HL-60 (cell line): ENCODE results near the gene PHKA2.

ENCODE experiments used
- DNase-seq, 2 experiments: peaks; one replicate each; pipeline ENCODE4 v3.0.0-alpha.2; 2010 to 2020; ENCODE audit warnings: low read depth in 1 of 2, low spot score in 1 of 2
- H3K27ac ChIP-seq: fragments of 250-450 bp; sonication (Bioruptor Pico); replicated peaks from 2 replicates; pipeline ENCODE4 v1.5.1; 2020; ENCODE audit warnings: mild to moderate bottlenecking, moderate library complexity
- H3K27me3 ChIP-seq: fragments of 250-450 bp; sonication (Bioruptor Pico); 2 replicates; pipeline ENCODE4 v1.5.1; 2021; ENCODE audit warnings: mild to moderate bottlenecking, moderate library complexity; ENCODE audit not compliant: insufficient read depth, poor library complexity, severe bottlenecking
- H3K4me3 ChIP-seq: replicated peaks from 2 replicates; pipeline ENCODE4 v1.5.1; 2011; ENCODE audit warnings: mild to moderate bottlenecking, control low read depth, low read length; ENCODE audit not compliant: insufficient read depth
- CTCF ChIP-seq: IDR thresholded peaks from one replicate; pipeline ENCODE4 v1.5.1; 2011; ENCODE audit warnings: low read length, control low read depth, inconsistent platforms; ENCODE audit not compliant: insufficient read depth
- GABPA ChIP-seq: IDR thresholded peaks from 2 replicates; pipeline ENCODE4 v1.6.1; 2012; ENCODE audit warnings: low read depth
- POLR2AphosphoS5 ChIP-seq: IDR thresholded peaks from 2 replicates; pipeline ENCODE4 v1.6.1; 2012; ENCODE audit warnings: low read depth
- REST ChIP-seq: IDR thresholded peaks from 2 replicates; pipeline ENCODE4 v1.6.1; 2012; ENCODE audit warnings: low read depth; ENCODE audit not compliant: insufficient replicate concordance
- SPI1 ChIP-seq: IDR thresholded peaks from 2 replicates; pipeline ENCODE4 v1.6.1; 2012; ENCODE audit warnings: low read depth, mild to moderate bottlenecking, borderline replicate concordance

The PHKA2 gene

DNA sequence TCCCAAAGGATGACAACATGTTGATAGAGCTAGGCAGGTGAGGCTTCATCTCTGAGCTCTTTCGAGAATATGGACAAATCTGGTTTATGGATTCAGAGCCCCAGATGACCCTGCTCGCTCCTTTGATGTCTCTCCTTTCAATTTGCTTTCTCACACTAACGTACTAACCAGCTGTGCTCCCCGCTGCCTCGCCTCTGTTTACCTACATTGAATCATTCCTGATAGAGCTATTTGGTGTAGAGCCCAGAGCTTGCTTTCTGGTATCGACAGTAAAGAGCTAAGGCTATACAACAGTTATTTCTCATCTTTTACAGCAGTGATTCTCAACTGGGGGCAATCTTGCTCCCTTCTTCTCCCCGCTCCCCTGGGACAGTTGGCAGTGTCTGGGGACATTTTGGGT is 8.9 kb upstream of the PHKA2 start:
- Histone ChIP-seq H3K27me3 (no peaks in the 10 kb centered on the region), H3K4me3 (no peak overlapping the region), H3K27ac (no peak overlapping the region)
- no peak for DNase-seq
- no peak for TF ChIP-seq SPI1
- no peak for TF ChIP-seq REST
- no peak for TF ChIP-seq GABPA
- TF ChIP-seq POLR2AphosphoS5: no peak
- TF ChIP-seq CTCF: no peak

GRCh38 chrX:18985186-18985435 is 1.2 kb upstream of the PHKA2 start:
- TF ChIP-seq CTCF (no peak), REST (no peak), POLR2AphosphoS5 (no peak), SPI1 (no peak), GABPA (no peak)
- peak overlapping the region; percentile 74 for H3K4me3 ChIP-seq
- no peaks in the 10 kb centered on the region for H3K27me3 ChIP-seq
- DNase-seq: no peak
- H3K27ac ChIP-seq: peak overlapping the region; percentile 97

DNA sequence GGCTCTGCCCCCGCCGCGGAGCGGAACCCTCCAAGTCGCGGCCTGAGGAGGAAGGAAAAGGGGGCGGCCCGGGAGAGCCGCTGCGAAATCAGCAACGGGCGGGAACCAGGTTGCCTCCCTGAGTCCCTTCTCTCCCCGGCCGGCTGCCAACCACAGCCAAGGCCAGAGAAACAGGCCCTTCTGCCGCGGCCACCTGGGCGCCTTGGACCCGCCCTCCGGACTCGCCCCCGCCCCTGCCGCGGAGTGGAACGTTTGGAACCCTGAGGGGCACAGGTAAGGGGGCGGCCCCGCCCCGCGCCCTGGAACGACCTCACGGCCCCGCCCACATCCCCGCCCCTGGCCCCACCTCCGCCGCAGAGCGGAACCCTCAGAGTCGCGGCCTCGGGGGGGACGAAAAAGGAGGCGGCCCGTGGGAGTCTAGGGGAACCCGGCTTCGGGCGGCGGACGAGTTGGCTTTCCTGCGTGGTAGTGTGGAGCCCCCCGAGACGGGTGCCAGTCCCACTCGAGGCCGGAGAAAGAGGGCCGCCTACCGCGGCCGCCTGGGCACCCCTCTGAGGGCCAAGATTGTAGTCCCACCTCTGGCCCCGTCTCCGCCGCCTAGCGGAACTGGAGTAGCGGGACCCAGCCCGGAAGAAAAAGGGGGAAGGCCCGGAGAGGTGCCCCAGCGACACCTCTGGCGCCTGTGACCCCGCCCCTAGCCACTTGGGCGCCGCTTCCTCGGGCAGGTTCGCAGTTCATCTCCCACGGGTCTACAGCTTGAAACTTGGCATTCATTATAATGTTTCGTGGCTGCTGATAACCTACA is 669 bp upstream of the PHKA2 start:
- 0 out of 2 replicates have a peak, but pooled peaks have one; percentile 35 for TF ChIP-seq POLR2AphosphoS5
- no peak for TF ChIP-seq CTCF
- peak; percentile 94 for TF ChIP-seq GABPA
- peak overlapping the region; percentile 74 for H3K4me3 ChIP-seq
- H3K27me3 ChIP-seq: no peaks in the 10 kb centered on the region
- H3K27ac ChIP-seq: peak overlapping the region; percentile 97
- peak; percentile 37 to 77 for DNase-seq
